ENCODE data around the gene DDX39B. TPM values are rescaled to one million over a fixed set of nuclear protein-coding genes. Genes with fewer than 3 reads are reported as not detected.

Gene DDX39B
- total and polyA plus RNA-seq, 8 donors, result 201 to 685 (median 600) TPM

DNA sequence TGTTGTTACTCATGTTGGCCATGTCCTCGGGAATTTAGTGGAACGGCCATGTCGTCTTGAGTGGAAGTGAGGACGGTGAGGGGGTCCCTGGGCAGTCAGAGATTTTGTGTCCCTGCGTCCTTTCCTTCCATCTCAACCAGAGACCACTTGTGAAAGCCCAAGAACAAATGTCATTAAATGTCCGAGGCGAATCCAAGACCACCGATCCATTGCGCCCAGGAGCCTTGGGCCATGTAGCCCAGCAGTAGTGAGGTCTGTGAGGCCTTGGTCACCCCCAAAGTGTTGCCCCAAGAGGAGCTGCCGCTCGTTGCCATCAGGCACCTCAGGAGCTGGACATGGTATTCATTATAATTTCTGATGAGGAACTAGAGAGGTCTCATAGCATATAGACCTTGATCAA is 61.2 kb downstream of the DDX39B start:
- DNase-seq (no peak), ATAC-seq (no peak)
- peaks cover 0 to 3% of the 10 kb centered on the region in 2 donors for H3K4me1 ChIP-seq
- no peak overlapping the region for H3K4me3 ChIP-seq
- no peaks in the 10 kb centered on the region for H3K36me3 ChIP-seq
- no peaks in the 10 kb centered on the region for H3K9me3 ChIP-seq
- H3K27ac ChIP-seq, result no peak overlapping the region
- TF ChIP-seq, protein P1, sequence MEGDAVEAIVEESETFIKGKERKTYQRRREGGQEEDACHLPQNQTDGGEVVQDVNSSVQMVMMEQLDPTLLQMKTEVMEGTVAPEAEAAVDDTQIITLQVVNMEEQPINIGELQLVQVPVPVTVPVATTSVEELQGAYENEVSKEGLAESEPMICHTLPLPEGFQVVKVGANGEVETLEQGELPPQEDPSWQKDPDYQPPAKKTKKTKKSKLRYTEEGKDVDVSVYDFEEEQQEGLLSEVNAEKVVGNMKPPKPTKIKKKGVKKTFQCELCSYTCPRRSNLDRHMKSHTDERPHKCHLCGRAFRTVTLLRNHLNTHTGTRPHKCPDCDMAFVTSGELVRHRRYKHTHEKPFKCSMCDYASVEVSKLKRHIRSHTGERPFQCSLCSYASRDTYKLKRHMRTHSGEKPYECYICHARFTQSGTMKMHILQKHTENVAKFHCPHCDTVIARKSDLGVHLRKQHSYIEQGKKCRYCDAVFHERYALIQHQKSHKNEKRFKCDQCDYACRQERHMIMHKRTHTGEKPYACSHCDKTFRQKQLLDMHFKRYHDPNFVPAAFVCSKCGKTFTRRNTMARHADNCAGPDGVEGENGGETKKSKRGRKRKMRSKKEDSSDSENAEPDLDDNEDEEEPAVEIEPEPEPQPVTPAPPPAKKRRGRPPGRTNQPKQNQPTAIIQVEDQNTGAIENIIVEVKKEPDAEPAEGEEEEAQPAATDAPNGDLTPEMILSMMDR (IDR thresholded peaks at IDR 0.05), result no peak
- H3K27me3 ChIP-seq, result no peaks in the 10 kb centered on the region
- intact Hi-C loops (cut with DNase I), result no loop called here

Other genes with a start within 250 kb of the DDX39B start
- gene HLA-B, start 184.8 kb downstream of the DDX39B start, total RNA-seq, result 1,000 to 10,000 TPM; 2,303 to 2,503 TPM
- 100 to 1,000 TPM; 285 to 427 (median 355) TPM for gene HLA-B, start 184.8 kb downstream of the DDX39B start, polyA plus RNA-seq (ENCODE audit: insufficient read length in 6 of 6)
- gene MICA, start 138.4 kb downstream of the DDX39B start, total RNA-seq, result 10 to 100 TPM; 29.4 to 30.1 TPM
- 10 to 100 TPM; 10.2 to 17.9 (median 14.5) TPM for gene MICA, start 138.4 kb downstream of the DDX39B start, polyA plus RNA-seq (ENCODE audit: insufficient read length in 6 of 6)
- gene MICB, start 43.9 kb downstream of the DDX39B start, total RNA-seq, result 10 to 100 TPM; 11.2 to 11.3 TPM
- gene MICB, start 43.9 kb downstream of the DDX39B start, polyA plus RNA-seq (ENCODE audit: insufficient read length in 6 of 6), result 1 to 10 TPM in 5 of 6 donors, under 1 TPM in 1; 0.80 to 4.1 (median 2.0) TPM
- gene MCCD1, start 13.0 kb downstream of the DDX39B start, total RNA-seq, result not detected
- gene MCCD1, start 13.0 kb downstream of the DDX39B start, polyA plus RNA-seq (ENCODE audit: insufficient read length in 6 of 6), result under 1 TPM in 3 of 6 donors, not detected in 3; 0.23 to 0.27 (median 0.24) TPM
- gene ATP6V1G2, start 4.6 kb upstream of the DDX39B start, total RNA-seq, result 1 to 10 TPM; 1.0 to 1.6 TPM
- gene ATP6V1G2, start 4.6 kb upstream of the DDX39B start, polyA plus RNA-seq (ENCODE audit: insufficient read length in 6 of 6), result 1 to 10 TPM; 2.8 to 6.3 (median 3.4) TPM
- 10 to 100 TPM; 15.0 to 17.2 TPM for gene NFKBIL1, start 5.6 kb upstream of the DDX39B start, total RNA-seq
- gene NFKBIL1, start 5.6 kb upstream of the DDX39B start, polyA plus RNA-seq (ENCODE audit: insufficient read length in 6 of 6), result 10 to 100 TPM; 18.5 to 25.4 (median 19.0) TPM
- gene LTA, start 30.3 kb upstream of the DDX39B start, total RNA-seq, result under 1 TPM; 0.17 to 0.65 TPM
- under 1 TPM; 0.33 to 0.48 (median 0.39) TPM for gene LTA, start 30.3 kb upstream of the DDX39B start, polyA plus RNA-seq (ENCODE audit: insufficient read length in 6 of 6)
- gene TNF, start 33.6 kb upstream of the DDX39B start, total RNA-seq, result 10 to 100 TPM in 1 of 2 donors, under 1 TPM in 1; 0.29 to 10.4 TPM
- under 1 TPM in 5 of 6 donors, not detected in 1; 0.19 to 0.63 (median 0.26) TPM for gene TNF, start 33.6 kb upstream of the DDX39B start, polyA plus RNA-seq (ENCODE audit: insufficient read length in 6 of 6)
- gene LTB, start 40.4 kb upstream of the DDX39B start, total RNA-seq, result 10 to 100 TPM; 10.3 to 13.7 TPM
- gene LTB, start 40.4 kb upstream of the DDX39B start, polyA plus RNA-seq (ENCODE audit: insufficient read length in 6 of 6), result 1 to 10 TPM; 1.5 to 3.8 (median 2.8) TPM
- 10 to 100 TPM; 32.7 to 95.1 TPM for gene LST1, start 44.3 kb upstream of the DDX39B start, total RNA-seq
- gene LST1, start 44.3 kb upstream of the DDX39B start, polyA plus RNA-seq (ENCODE audit: insufficient read length in 6 of 6), result 1 to 10 TPM; 4.4 to 8.3 (median 7.2) TPM
- gene NCR3, start 51.0 kb upstream of the DDX39B start, total RNA-seq, result 1 to 10 TPM in 1 of 2 donors, under 1 TPM in 1; 0.67 to 1.5 TPM
- gene NCR3, start 51.0 kb upstream of the DDX39B start, polyA plus RNA-seq (ENCODE audit: insufficient read length in 6 of 6), result under 1 TPM in 4 of 6 donors, not detected in 2; 0.26 to 0.89 (median 0.45) TPM
- 10 to 100 TPM; 38.5 to 96.4 TPM for gene AIF1, start 73.2 kb upstream of the DDX39B start, total RNA-seq
- gene AIF1, start 73.2 kb upstream of the DDX39B start, polyA plus RNA-seq (ENCODE audit: insufficient read length in 6 of 6), result 10 to 100 TPM; 17.9 to 25.4 (median 20.5) TPM
- 100 to 1,000 TPM; 130 to 151 TPM for gene PRRC2A, start 78.7 kb upstream of the DDX39B start, total RNA-seq
- 100 to 1,000 TPM; 150 to 201 (median 176) TPM for gene PRRC2A, start 78.7 kb upstream of the DDX39B start, polyA plus RNA-seq (ENCODE audit: insufficient read length in 6 of 6)
- gene BAG6, start 110.7 kb upstream of the DDX39B start, total RNA-seq, result 100 to 1,000 TPM; 243 to 278 TPM
- 100 to 1,000 TPM; 211 to 252 (median 226) TPM for gene BAG6, start 110.7 kb upstream of the DDX39B start, polyA plus RNA-seq (ENCODE audit: insufficient read length in 6 of 6)
- 1 to 10 TPM; 1.0 to 1.5 TPM for gene APOM, start 113.9 kb upstream of the DDX39B start, total RNA-seq
- gene APOM, start 113.9 kb upstream of the DDX39B start, polyA plus RNA-seq (ENCODE audit: insufficient read length in 6 of 6), result 1 to 10 TPM; 4.6 to 8.0 (median 6.4) TPM
- 10 to 100 TPM; 21.9 to 23.8 TPM for gene C6orf47, start 118.8 kb upstream of the DDX39B start, total RNA-seq
- gene C6orf47, start 118.8 kb upstream of the DDX39B start, polyA plus RNA-seq (ENCODE audit: insufficient read length in 6 of 6), result 10 to 100 TPM; 15.3 to 19.8 (median 17.4) TPM
- 10 to 100 TPM; 10.3 to 13.2 TPM for gene GPANK1, start 123.0 kb upstream of the DDX39B start, total RNA-seq
- gene GPANK1, start 123.0 kb upstream of the DDX39B start, polyA plus RNA-seq (ENCODE audit: insufficient read length in 6 of 6), result 10 to 100 TPM; 18.0 to 22.8 (median 22.2) TPM
- gene CSNK2B, start 124.1 kb upstream of the DDX39B start, total RNA-seq, result 100 to 1,000 TPM in 1 of 2 donors, 10 to 100 TPM in 1; 96.6 to 128 TPM
- 100 to 1,000 TPM; 189 to 210 (median 196) TPM for gene CSNK2B, start 124.1 kb upstream of the DDX39B start, polyA plus RNA-seq (ENCODE audit: insufficient read length in 6 of 6)
- gene LY6G5B, start 128.0 kb upstream of the DDX39B start, total RNA-seq, result 10 to 100 TPM in 1 of 2 donors, 1 to 10 TPM in 1; 6.9 to 13.6 TPM
- gene LY6G5B, start 128.0 kb upstream of the DDX39B start, polyA plus RNA-seq (ENCODE audit: insufficient read length in 6 of 6), result 10 to 100 TPM; 25.2 to 41.0 (median 35.8) TPM
- 1 to 10 TPM; 3.1 to 5.9 TPM for gene LY6G5C, start 139.1 kb upstream of the DDX39B start, total RNA-seq
- gene LY6G5C, start 139.1 kb upstream of the DDX39B start, polyA plus RNA-seq (ENCODE audit: insufficient read length in 6 of 6), result 1 to 10 TPM; 2.9 to 6.3 (median 3.7) TPM
- gene ABHD16A, start 161.3 kb upstream of the DDX39B start, total RNA-seq, result 10 to 100 TPM; 53.6 to 58.6 TPM
- gene ABHD16A, start 161.3 kb upstream of the DDX39B start, polyA plus RNA-seq (ENCODE audit: insufficient read length in 6 of 6), result 10 to 100 TPM; 55.7 to 63.9 (median 58.6) TPM
- 1 to 10 TPM in 1 of 2 donors, not detected in 1; 1.4 TPM for gene LY6G6F, start 164.9 kb upstream of the DDX39B start, total RNA-seq
- gene LY6G6F, start 164.9 kb upstream of the DDX39B start, polyA plus RNA-seq (ENCODE audit: insufficient read length in 6 of 6), result 1 to 10 TPM in 4 of 6 donors, under 1 TPM in 2; 0.53 to 1.8 (median 1.2) TPM
- not detected for gene LY6G6D, start 173.3 kb upstream of the DDX39B start, total RNA-seq
- under 1 TPM in 1 of 6 donors, not detected in 5; 0.57 TPM for gene LY6G6D, start 173.3 kb upstream of the DDX39B start, polyA plus RNA-seq (ENCODE audit: insufficient read length in 6 of 6)
- gene LY6G6C, start 179.7 kb upstream of the DDX39B start, total RNA-seq, result not detected
- under 1 TPM; 0.17 to 0.75 (median 0.43) TPM for gene LY6G6C, start 179.7 kb upstream of the DDX39B start, polyA plus RNA-seq (ENCODE audit: insufficient read length in 6 of 6)
- gene MPIG6B, start 181.4 kb upstream of the DDX39B start, total RNA-seq, result 1 to 10 TPM; 1.2 to 1.9 TPM
- gene MPIG6B, start 181.4 kb upstream of the DDX39B start, polyA plus RNA-seq (ENCODE audit: insufficient read length in 6 of 6), result 1 to 10 TPM; 2.8 to 3.5 (median 3.0) TPM
- gene DDAH2, start 187.3 kb upstream of the DDX39B start, total RNA-seq, result 10 to 100 TPM; 70.2 to 77.3 TPM
- 100 to 1,000 TPM; 139 to 199 (median 175) TPM for gene DDAH2, start 187.3 kb upstream of the DDX39B start, polyA plus RNA-seq (ENCODE audit: insufficient read length in 6 of 6)
- gene CLIC1, start 194.5 kb upstream of the DDX39B start, total RNA-seq, result 100 to 1,000 TPM; 283 to 465 TPM
- 100 to 1,000 TPM; 226 to 279 (median 261) TPM for gene CLIC1, start 194.5 kb upstream of the DDX39B start, polyA plus RNA-seq (ENCODE audit: insufficient read length in 6 of 6)
- gene MSH5, start 198.0 kb upstream of the DDX39B start, total RNA-seq, result 10 to 100 TPM in 1 of 2 donors, 1 to 10 TPM in 1; 9.7 to 20.0 TPM
- gene MSH5, start 198.0 kb upstream of the DDX39B start, polyA plus RNA-seq (ENCODE audit: insufficient read length in 6 of 6), result 10 to 100 TPM; 34.4 to 49.8 (median 39.1) TPM
- 1 to 10 TPM; 1.3 to 3.9 TPM for gene SAPCD1, start 220.7 kb upstream of the DDX39B start, total RNA-seq
- gene SAPCD1, start 220.7 kb upstream of the DDX39B start, polyA plus RNA-seq (ENCODE audit: insufficient read length in 6 of 6), result 10 to 100 TPM in 2 of 6 donors, 1 to 10 TPM in 4; 6.5 to 11.1 (median 8.2) TPM
- 1 to 10 TPM; 4.6 to 5.0 TPM for gene VWA7, start 235.3 kb upstream of the DDX39B start, total RNA-seq
- 1 to 10 TPM; 1.4 to 3.8 (median 2.2) TPM for gene VWA7, start 235.3 kb upstream of the DDX39B start, polyA plus RNA-seq (ENCODE audit: insufficient read length in 6 of 6)

Measured in left lung (tissue), 10 donors.